ENCODE data around the gene DIDO1. TPM values are rescaled to one million over a fixed set of nuclear protein-coding genes. Genes with fewer than 3 reads are reported as not detected.

Gene DIDO1
- total and polyA plus RNA-seq, 2 of the 13 experiments (the other 11 are each of a cell fraction or from before 2014, with no cell fraction given): 75.0 to 75.1 TPM

- TF ChIP-seq ATF5 (CRISPR knock-in tag; IDR thresholded peaks at IDR 0.05; ENCODE audit: low read depth): 0 out of 2 replicates have a peak, but pooled peaks have one; percentile 1
- TF ChIP-seq TSC22D2 (CRISPR knock-in tag; IDR thresholded peaks at IDR 0.05; ENCODE audit: borderline replicate concordance): no peak
- 0 out of 2 replicates have a peak, but pooled peaks have one; percentile 62 for TF ChIP-seq ZNF101 (CRISPR knock-in tag; IDR thresholded peaks at IDR 0.05; ENCODE audit: borderline replicate concordance, low read depth)
- 0 out of 2 replicates have a peak, but pooled peaks have one; percentile 85 for TF ChIP-seq ZNF775 (CRISPR knock-in tag; IDR thresholded peaks at IDR 0.05; ENCODE audit: borderline replicate concordance)
- 0 out of 2 replicates have a peak, but pooled peaks have one; percentile 9 for TF ChIP-seq GZF1 (CRISPR knock-in tag; IDR thresholded peaks at IDR 0.05)
- TF ChIP-seq KDM5A (IDR thresholded peaks at IDR 0.05; ENCODE audit: borderline replicate concordance, low read length): 0 out of 2 replicates have a peak, but pooled peaks have one; percentile 12
- no peak for TF ChIP-seq AGO1 (IDR thresholded peaks at IDR 0.05; ENCODE audit: low read depth, low read length, poor library complexity, severe bottlenecking)
- 0 out of 2 replicates have a peak, but pooled peaks have one; percentile 5 for TF ChIP-seq ZKSCAN8 (CRISPR knock-in tag; IDR thresholded peaks at IDR 0.05; ENCODE audit: borderline replicate concordance)
- no peak for TF ChIP-seq BCL6 (CRISPR knock-in tag; IDR thresholded peaks at IDR 0.05)
- TF ChIP-seq HBP1 (CRISPR knock-in tag; IDR thresholded peaks at IDR 0.05; ENCODE audit: low read depth): 0 out of 2 replicates have a peak, but pooled peaks have one; percentile 7
- TF ChIP-seq STAT6 (CRISPR knock-in tag; IDR thresholded peaks at IDR 0.05; ENCODE audit: borderline replicate concordance): no peak
- TF ChIP-seq ATF6 (CRISPR knock-in tag; conservative IDR thresholded peaks at IDR 0.05): no peak
- peak; percentile 11; the same call in 1 of the 2 replicates for TF ChIP-seq HMGXB3 (CRISPR knock-in tag; IDR thresholded peaks at IDR 0.05; ENCODE audit: borderline replicate concordance)
- no peak for TF ChIP-seq ZNF160 (CRISPR knock-in tag; IDR thresholded peaks at IDR 0.05)
Observed at GRCh38 chr20:62925076-62925419, 1.3 kb downstream of the DIDO1 start (continued).

Measured in HepG2 (cell line).